GM19351 (cell line): Measurements from ENCODE around the gene ZIC4.

Experiments
- ATAC-seq: cut with Tn5 transposase; IDR thresholded peaks from one replicate; pipeline ENCODE4 v1.9.1; 2021; ENCODE audit warnings: mild to moderate bottlenecking, moderate library complexity; ENCODE audit not compliant: unreplicated experiment

Gene ZIC4

DNA sequence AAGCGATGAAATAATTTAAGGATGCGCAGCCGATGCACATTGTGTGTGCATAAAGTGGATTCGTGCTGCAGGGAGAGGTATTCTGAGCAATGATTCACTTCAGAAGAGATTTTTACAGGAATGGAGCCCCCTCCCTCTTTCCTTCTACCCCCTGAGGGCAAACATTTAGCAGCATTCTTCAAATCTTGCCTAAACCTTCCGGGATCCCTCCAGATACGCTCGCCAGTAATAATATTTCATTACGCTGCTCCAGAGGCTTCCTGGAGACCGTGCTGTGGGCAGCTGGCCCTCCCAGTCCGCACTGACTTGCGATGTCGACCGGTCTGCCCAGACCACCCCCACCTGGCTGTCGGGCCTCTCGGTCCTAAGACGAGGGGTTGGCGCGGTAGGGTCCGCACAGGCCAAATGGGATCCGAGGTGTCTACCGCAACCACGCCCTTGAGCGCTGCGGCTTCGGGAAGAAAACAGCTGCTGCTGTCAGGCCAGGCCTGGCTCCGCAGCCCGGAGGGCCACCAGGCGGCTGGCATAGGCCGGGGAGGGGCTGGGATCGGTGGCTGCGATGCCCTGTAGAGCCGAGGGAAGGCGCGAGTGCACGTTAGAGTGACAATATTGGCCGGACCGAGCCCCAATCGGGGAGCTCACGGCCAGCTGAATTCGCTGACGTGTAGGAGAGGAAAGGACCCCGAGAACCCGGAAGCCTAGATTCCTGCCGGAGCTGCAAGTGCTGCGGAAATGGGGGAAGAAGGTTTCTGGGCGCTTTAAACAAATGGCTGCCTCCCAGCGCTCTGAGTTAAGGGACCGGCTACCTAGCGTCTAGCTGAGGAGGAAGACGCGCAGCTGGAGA, 14.3 kb downstream of the ZIC4 start:
- ATAC-seq, result no peak

DNA sequence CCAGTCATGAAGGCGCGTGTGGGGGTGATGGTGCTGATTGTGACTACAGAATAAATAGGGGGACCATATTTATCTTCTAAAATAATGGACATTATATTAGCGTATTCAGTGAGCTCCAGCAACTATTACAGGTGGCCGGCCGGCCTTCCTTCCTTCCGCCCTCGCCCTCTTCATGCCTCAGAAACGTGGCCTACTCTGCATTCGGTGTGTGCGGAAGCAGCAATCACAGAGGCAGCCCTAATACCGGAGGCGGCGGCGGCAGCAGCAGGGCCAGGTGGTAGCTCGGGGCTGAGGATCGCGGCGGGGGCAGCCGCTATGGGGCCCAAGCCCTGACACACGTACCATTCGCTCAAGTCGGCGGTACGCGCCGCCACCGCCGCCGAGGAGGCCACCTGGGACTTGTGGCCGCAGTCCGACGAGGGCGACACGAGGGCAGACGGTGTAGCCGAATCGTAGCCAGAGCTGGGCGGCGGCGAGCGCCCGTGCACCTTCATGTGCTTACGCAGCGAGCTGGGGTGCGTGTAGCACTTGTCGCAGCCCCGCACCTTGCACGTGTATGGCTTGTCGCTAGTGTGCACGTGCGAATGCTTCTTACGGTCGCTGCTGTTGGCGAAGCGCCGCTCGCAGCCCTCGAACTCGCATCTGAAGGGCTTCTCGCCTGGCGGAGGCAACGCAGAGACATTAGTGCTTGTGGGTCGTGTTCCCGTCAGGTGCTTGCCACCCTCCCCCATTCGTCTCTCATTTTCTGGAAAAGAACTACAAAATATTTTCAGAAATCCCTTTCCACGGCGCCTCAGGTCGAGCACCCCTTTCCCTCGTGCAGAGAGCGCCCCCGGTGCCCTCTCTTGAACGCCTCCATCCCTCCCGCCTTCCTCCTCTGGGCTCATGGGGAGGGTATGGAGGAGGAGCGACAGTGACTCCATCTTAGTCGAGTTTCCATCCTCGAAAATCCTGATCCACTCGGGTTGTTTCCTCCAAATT, 15.5 kb downstream of the ZIC4 start:
- no peak for ATAC-seq

DNA sequence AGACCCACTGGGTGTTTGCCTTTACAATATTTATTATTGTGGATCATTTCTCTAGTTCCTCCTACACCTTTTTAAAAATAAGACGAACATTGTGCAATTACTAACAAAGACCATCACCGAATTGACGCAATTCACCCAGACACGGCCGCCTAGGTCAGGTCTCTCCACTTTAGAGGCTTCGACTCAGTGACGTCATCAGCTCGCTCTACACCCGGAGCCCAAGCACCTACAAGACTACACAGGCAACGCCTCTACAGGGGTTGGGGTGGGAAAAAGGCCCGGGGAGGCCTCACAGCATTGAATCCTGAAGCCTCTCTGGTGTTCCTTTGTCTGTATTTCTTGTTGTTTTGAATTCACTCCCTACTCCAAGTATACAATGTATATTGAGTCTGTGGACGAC, 16.6 kb downstream of the ZIC4 start:
- no peak for ATAC-seq

DNA sequence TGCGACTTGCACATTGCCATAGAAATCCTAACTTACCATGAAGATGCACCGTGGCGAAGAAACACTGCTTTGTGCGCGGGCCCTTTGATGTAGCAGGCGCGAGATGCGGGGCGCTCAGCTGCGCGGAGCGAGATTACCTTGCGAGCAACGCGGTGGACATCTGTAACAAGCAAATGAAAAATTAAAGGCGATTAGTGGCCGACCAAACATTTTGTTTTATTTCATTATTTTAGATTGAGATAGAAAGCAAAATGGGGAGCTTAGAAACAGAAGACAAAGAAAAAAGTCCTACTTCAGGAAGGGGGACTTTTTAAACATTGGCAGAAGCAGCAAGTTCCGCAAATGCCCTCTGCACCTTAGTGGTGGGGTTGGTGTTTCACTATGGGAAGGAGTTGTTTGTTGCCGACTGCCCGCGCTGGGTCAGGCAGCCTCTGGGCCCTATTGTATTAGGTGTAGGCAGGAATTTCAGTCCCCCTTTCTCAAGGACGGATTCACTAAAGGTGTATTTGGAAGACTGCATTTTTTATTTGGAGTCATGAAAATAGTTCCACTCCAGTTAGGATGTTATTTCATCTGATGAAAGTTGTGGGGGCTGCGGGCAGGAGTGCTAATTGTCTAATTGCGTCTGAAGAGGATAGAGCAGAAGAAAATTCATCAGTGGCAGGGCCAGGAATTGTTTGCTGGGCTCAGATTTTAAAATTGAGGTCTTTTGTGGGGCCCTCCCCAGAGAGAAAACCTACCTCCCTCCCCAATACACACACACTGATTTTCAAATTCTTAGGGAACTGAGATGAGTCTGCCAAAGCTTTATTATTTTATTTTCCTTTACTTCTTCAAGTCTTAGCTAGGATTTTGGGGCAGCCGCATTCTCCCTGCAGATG, 17.4 kb downstream of the ZIC4 start:
- ATAC-seq, result no peak

DNA sequence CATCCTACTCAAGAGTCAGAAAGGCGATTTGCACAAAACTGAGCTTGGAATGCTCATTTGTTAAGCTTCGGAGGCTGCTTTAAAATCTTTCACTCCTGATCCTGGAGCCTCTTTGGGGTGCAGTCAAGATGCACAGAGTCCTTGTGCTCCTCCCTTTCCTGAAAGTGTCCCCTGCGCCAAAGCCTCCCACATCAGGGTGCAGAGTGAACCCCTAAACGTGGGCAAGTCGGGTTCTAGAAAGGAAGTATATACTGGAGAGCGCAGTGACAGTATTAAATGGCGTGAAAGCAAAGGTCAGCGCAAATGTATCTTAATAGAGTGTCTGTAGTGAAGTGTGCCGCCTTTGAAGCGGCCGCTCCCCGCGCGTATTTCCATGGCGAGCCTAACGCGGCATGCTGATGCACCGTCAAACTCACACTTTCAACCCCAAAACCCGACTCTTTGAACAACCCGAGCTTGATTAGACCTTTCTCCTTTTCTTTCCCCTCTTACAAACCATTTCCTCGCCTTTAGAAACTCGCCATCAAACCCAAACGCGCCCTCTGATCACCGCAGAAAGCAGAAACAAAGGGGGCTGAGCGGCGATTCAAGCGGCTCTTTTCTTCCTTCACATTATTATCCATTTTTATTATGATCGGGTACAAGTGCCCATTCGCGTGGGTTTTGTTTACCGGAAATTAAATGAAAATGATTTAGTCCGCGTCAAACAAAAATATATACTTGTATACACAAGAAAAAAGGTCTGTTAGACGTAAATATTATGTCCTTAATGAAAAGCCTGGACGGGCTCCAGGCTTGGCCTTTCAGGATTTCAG, 18.3 kb downstream of the ZIC4 start:
- ATAC-seq, result no peak

DNA sequence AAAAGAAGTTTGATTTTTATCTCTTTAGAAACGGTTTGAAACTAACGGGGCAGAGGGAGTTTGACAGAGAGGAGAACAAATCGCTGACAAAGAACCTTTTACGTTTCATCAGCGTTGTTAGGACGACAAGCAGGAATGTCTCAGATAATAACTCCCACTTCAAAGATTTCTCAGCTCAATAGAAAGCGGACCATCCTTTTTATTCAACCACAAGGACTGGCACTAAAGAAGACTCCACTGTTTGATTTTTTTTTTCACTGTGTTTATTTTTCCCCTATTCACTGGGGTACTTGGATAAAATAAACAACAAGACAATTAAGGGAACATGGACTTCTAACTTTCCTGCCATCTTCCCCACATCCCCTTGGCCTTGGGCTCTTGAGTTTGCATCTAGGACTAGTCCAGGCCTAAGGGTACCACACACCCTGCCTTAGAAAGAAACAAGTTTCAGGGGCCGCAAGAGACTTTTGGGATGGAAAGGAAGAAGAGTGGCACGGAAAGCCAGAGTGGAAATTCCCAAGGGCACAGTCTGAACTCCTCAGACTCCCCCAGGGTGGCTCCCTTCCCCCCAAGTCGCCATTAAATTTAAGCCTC, 19.0 kb downstream of the ZIC4 start:
- no peak for ATAC-seq

DNA sequence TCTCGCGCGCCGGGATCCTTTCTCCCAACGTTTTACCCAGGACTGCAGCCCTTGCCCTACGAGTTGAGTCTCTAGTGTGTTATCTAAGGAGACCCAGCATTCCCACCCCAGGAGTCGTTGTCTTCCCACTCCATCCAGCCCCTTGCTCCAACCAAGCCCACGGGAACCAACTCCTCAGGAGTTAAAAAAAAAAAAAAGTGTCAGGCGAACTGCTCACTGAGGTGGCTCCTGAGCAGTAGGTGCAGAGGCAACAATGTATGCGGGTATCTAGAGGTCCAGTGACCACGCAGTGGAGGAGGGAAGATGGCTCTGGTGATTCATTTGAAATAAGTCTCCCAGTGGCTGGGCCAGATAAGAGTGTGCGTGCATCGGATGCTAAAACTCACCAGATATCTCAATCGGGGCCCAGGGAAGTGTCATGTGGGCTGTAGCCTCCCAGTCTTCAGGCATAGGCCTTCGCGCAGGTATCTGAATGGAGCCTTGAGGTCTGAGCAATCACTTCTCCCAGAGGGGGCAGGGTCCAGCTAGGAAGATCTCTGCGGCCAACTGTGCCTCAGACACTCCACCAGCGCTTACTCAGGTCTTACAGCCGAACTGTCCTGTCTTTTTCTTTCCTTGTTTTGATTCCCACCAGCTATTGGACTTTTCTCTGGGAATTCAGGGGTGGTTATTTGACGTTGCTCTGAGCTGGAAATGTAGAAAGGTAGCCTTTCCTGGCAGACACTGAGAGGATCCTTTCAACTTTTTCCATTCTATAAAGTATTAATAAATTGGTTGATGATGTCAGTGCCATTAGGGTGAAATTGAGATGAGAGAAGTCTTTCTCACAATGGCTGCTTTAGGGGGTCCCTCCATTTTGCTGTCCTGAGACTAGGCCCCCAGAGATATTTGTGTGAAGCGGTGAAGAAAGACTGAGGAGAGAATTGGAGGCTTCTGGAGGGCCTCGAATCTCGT, 21.0 kb downstream of the ZIC4 start:
- ATAC-seq, result no peak

DNA sequence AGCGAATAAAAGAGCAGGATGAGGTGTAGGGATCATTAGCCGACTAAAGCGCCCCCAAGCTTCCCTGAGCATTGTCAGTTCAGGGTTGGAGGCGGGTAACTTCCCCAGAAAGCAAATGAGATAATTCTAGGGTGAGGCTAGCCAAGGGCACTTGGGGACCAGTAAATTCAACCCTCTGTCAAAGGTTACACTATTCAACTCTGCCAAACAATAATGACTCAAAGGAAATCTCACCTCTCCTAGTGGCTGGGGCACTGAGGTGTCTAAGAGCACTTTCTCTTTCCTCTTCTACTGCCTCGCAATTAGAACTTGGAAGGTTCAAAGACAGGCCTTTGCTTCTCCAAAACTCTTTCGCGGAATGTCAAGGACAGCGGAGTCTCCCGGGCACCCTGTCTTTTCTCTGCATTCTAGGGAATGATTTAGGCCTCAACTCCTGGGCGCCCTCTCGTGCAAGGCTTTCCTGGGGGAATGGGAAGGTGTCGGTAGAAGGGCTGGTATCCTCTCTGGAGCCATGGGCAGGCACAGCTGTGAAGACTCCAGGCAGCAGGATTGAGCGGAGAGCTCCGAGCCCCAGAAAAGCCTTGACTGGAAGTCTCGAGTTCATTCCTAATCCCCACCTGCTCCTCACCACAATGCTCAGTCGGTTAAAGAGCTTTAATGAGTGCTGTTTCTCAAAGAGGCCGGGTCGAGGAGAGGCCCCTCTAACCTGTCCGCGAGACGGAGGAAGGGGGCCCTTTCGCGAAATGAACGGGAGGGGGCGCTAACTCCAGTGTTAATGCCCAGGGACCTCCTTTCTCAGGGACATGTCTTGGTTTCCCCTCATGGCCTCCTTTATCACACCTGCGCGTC, 21.9 kb downstream of the ZIC4 start:
- ATAC-seq, result no peak

DNA sequence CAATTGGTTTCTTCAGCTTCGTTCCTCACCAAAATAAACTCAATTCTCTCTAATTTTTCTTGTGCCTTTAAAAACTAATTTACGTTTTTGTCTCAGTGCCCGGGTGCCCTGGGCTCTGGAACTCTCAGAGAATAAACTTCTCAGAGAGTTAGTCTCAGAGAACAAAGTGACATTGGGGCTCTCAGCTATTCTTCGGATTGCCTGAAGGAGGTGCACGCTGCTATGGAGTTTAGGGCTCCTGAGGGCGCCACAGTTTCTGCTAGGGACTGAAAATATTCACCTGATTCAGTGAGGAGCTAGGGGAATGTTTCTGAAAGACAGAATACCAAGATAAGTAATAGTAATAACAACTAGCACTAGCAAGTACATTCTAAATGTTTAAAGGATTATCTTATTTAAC, 22.7 kb downstream of the ZIC4 start:
- peak; percentile 54 for ATAC-seq

DNA sequence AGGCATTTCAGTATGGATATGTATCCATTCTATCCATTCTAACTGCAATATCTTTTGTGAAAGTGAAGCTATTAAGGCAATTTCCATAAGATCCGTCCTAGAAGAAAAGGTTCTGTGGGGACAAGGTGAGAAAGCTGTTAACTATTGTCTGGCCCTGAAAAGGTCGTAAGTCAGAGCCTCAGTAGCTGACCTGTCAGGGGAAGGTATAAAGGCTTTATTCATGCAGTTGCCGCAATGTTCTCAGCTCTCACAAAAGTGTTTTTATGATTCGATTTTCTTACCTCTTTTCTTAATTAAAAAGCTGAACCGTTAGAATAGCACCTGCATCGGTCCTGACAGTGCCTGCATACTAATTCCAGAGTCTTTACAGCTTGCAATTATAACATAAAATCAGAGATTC, 24.7 kb downstream of the ZIC4 start:
- ATAC-seq, result no peak

DNA sequence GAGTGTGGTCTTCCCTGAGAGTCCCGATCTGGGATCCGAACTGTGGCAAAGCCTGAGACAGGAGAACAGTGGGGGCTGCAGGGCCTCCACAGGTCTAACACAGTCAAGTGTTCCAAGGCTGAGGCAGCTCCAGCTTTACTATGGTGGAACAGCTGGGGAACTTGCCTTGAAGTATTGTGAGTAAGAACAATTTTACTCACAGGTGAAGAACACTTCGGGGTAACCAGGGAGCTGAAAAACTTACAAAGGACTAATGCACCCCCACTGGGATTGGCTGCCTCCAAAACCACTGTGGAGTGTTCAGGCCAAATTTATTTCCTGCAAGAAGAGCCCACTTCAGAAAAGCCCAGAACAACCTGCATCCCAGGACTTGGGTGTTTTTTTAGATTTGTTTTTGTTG, 25.4 kb downstream of the ZIC4 start:
- no peak for ATAC-seq

DNA sequence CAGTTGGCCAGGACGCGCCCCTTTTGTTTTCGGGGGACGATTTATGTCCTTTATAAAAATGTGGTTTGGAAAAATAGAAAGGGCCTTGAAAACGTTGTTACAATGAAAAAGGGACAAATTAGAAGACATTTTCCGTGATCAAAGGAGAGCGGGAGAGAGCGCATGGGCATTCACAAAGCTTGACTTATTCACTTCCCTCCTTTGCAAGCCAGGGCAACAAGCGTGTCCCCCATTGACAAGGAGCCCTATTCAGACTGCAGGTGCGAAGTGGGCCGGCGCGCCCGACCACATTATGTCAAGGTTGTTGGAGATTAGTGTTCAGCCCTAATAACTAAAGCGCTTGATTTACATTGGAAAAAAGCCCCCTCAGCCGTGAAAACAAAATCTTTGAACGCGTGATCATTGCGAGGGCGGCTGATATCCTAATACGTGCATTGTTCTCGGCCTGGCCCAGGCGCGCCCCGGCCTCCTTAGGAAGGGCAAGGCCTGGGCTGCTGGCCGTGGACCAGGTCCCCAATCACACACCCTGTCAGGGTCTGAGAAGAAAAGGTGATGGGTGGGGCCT, 25.9 kb downstream of the ZIC4 start:
- ATAC-seq, result no peak

DNA sequence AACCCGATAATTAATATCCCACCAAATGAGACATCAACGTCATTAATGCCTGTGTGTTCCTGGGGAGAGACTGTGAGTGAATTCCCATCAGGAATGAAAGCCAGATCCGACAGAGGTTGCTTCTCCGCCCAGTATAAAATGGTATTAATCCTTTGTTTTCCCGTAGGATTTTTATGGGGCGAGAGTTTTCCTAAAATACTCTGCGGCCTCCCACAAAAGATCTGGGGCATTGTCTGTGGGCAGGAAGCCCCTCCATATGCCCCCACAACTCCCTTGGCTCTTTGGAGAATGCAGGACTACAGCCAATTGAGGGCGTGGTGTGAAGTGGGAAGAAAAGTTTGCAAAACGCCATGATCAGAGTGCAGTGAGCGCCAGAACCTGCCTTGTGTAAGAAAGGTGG, 26.7 kb downstream of the ZIC4 start:
- no peak for ATAC-seq

DNA sequence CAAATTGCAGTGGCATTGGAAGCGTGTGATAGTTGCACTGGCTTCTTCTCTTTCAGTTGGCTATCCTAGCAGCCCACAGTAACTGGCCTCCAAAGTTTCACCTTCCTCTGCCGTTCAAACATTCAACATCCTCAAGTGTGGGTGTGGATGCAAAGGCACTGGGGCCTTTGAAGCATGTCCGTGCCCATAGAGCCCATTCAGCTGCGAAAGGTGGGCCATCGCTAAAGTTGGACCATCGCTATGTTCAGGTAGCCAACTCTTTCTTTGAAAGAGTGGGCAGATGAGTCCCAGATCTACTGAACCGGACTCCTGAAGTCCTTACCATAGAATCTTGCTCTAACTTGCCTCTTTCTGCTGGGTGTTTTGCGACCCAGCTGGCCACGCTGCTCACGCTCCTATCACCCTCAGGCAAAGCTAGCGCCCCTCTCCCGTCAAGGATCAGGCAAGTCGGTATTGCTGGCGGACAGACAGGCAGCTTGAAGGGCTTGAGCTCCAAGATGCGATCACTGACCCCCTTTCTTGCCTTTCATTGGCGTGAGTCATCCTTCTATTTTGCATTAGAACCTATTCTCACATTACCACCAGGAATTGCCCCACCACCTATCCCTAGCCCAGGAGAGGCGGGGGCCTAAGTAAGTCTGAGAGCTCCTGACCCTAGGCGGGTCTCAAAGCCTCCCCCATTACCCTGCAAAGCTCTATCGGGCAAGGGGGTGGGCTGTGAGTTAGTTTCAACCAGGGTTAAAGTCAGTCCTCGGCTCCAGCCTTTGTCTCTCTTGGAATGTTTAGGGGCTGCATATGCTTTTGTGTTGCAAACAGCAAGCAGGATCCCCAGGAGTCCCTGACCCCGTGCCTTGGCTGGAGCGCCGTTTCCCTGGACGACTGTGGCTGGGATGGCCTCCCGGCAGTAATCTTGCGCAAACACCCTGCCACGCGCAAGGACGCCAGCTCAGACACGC, 28.7 kb downstream of the ZIC4 start:
- no peak for ATAC-seq

DNA sequence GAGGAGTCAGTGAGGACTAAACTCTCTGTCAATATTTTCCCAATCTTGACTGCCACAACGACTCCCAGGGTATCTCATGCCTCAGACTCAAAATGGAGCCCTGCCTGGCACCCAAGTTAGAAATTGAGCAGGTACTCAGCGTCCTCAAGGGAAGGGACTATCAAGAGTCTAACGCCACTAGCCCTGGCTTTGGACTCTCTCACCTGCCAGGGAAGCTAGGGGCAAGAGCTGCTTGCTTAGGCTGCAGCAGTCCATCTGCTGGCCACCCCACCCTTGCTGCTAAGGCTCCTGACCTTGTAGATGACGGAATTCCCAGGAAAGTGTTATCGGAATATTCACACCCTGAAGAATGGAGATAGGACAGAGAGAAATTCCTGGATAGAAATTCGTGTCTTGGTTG, 33.0 kb downstream of the ZIC4 start:
- ATAC-seq, result no peak

DNA sequence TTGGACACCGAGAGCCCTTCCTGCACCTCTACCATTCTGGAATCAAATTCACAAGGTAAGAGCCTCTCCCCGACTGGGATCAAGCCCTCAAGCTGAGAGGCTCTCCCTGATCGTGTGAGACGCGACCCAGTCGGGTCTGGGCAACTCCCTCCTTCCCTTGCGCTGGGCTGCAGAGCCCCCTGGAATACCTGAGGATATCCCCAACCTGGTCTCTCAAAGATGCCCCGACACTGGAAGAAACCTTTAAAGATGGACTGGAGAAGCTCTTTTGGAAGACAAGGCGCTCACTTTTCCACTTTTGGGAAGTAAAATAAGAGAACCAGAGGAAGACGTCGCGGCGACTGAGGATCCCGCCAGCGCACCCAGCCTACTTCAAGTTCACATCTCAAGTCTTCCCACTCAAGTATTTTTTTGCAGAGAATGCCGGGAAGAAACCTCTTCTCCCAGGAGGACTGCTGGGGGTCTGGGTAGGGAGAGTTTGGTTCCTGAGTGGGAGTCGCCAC, 33.8 kb downstream of the ZIC4 start:
- no peak for ATAC-seq
